Embryonic facial prominence (tissue), 1 donor: ENCODE results near the gene GLIPR2.
"Not testable (repeated sequence)": the region's sequence is repeated elsewhere in the genome, so short reads cannot be mapped to it uniquely, and the experiment has no call there.

Experiments
- DNase-seq: peaks from one replicate; pipeline ENCODE4 v3.0.0-alpha.2; 2016; ENCODE audit errors: extremely low spot score

The GLIPR2 gene

DNA sequence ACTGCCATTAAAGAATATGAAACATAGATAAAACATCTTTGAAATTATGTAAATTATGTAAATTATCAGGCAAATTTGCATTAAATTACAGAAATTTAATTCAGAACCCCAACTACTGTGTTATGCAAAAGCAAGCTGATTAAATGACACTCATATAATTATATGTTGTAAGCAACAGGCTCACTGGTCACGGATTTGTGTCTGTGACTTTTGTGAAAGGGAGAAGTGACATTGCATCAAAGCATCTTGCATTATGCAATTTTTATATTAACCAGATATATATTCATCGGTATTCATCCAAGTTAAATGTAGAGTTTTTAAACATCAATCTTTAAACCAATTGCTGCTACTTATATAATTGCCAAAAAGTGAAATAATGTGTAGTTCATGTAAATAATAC, 13.0 kb upstream of the GLIPR2 start:
- no peak for DNase-seq

DNA sequence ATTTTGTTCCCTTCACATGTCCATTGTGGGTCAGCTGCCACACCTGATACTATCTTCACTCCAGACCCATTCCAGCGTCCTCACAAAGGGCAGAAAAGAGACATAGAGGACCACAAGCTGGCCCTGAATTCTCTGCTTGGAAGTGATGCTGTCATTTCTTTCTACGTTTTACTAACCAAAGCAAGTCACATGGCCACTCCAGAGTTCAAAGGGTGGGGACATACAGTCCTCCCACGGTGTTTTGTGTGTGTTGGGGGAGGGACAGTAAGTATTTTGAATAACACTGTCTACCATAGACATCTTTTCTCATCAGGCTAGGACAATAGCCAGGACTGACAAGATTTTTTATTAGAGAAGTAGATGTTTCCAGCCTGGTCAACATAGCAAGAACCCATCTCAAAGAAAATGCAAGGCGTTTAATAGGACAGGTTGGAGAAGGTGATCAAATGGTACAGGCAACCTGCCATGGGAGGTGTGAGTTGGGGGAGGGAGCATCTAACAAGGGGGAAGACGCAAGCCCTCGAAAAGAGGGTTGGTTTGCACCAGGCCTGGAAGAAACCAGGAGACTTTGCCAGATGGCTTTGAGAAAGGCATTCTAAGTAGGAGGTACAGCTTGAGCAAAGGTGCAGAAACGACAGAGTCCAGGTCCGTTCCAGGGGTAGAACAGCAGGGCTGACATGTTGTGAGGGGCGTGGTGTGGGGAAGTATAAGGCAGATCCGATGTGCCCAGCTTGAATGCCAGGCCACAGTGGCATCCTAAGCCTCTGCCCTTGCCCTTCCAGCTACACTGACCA, 11.3 kb upstream of the GLIPR2 start:
- no peak for DNase-seq

DNA sequence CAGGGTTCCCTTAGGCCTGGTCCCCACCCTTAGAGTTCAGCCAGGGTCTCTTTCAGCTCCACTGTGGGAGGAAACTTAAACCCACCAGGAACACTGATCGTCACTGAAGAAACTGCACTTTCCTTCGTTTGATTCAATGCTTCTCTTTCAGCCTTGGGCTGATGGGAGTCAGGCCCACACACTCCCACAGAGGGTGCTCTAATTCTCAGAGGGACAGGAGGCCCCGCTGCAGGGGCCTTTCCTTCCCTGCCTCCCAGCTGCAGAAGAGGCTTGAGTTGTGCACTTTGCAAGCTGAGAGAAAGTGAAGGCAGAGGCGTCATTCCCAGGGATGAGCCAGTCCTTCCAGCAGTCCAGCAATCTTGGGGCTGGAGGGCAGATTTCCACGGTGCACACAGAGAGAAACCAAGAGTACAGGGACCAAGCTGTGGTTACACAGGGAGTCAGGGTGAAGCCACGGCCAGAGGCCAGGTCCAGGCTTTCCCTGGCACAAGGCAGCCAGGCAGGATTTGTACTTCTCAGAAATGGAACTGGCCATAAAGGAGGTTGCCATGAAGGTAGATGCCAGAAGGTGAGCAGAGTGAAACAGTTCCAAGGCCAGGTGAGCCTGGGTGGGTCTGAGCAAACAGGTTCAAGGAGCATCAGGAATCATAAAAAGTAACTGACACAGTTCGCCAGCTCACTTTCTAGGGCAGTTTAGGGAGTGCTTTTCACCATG, 10.4 kb upstream of the GLIPR2 start:
- no peak for DNase-seq

DNA sequence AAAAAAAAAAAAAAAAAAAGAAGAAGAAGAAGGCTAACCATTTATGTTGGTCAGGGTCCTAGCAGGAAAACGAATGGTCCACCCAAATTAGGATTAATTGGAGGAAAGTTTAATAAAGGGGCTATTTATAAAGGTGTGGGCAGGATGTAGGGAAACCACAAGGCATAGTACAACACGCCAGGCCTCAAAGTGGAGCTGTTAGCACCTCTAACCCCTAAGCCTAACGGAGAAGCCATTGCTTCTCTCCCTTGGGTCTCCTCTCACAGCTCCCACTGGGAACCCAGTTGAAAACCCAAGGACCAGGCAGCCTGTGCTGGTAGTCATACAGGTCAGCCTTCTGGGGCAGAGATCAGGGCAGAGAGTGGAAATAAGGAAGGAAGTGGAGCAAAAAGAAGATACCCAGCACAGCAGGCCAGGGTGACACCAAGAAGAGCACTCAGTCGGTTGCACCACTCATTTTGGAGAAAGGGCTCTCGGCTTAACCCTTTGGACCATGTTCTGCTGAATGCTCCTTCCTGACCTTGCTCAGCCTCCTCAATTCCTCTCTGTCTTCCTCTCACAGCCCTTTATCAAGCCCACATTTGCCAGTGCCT, 8.8 kb upstream of the GLIPR2 start:
- no peak for DNase-seq

DNA sequence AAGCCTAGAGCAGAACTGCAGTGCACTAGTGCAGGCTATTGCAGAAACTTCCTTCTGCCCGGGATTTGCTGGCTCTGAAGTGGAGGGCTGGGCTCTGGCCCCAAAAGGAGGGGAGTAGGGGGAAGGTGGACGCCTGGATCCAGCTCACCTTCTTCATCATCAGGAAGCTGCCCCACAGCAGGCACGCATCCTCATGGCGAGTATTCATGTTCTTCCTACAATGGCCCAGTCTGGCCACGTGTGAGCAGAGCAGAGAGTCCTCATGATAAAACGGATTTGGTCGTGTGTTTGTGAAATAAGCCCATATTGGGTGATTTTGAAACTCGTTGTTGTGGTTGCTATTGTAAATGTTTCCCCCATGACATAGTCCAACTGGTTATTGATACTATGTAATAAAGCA, 8.2 kb upstream of the GLIPR2 start:
- DNase-seq, result no peak

DNA sequence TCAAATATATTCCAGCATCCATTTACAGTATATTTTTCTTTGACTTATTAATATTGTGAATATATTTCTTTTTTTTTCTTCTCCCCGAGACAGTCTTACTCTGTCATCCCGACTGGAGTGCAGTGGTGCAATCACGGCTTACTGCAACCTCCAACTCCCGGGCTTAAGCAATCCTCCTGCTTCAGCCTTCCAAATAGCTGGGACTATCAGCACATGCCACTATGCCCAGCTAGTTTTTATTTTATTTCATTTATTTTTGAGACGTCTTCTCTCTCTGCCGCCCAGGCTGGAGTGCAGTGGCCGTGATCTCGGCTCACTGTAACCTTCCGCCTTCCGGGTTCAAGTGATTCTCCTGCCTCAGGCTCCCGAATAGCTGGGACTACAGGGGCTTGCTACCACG, 7.4 kb upstream of the GLIPR2 start:
- no peak for DNase-seq

DNA sequence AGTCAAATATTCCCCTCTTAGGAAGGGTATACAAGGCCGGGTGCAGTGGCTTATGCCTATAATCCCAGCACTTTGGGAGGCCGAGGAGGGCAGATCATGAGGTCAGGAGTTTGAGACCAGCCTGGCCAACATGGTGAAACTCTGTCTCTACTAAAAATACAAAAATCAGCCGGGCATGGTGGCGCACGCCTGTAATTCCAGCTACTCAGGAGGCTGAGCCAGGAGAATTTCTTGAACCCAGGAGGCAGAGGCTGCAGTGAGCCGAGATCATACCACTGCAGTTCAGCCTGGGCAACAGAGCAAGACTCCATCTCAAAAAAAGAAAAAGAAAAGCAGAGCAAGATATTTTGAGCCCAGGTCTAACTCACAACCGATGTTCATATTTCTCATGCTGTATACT, 4.9 kb upstream of the GLIPR2 start:
- not testable (repeated sequence) for DNase-seq

DNA sequence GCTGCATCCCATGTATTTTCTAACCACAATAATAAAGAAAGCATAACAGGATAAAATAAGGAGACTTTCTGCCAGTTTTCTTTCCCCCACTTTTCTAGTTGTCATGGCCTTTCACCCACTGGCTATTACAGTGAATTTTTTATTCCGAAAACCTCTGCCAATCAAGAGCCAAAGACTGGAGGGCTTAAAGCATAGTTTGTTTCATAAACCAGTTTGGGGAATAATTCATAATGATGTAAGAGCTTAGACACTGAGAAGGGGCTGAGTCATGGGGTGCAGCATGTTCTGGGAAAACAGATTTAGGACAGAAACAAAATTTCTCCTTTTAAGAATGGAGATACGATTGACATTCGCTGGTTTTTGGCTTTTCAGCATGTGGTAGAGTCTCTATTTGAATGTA, 4.4 kb upstream of the GLIPR2 start:
- DNase-seq, result no peak

DNA sequence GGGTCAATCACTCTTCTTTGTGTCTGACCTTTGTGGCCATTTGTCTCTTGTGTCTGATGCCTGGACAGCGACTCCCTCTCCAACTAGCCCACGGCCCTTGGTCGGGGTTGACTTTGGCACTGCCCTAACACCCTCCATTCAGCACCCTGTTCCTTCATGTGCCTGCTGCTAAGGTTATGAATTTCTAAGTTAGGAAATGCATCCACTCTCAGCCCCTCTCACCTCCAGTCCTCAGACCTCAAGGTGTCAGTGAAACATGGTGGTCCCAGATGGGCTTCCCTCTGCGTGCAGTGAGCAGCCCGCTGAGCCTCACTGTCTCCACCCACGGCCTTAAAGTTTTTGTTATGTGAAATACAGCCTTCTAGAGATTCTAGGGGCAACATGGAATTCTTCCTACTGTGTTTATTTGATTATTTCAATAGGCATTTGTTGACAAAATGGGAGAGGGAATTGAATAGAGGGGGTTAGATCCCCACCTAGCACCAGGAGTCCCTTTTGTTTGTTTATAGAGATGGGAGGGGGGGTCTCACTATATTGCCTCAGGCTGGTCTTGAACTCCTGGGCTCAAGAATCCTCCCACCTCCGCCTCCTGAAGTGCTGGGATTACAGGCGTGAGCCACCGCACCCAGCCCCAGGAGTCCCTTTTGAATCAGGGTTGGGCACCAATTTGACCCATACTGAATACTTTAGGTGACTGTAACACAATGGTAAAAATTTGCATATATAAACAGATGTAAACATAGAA, 1.6 kb upstream of the GLIPR2 start:
- DNase-seq, result no peak

DNA sequence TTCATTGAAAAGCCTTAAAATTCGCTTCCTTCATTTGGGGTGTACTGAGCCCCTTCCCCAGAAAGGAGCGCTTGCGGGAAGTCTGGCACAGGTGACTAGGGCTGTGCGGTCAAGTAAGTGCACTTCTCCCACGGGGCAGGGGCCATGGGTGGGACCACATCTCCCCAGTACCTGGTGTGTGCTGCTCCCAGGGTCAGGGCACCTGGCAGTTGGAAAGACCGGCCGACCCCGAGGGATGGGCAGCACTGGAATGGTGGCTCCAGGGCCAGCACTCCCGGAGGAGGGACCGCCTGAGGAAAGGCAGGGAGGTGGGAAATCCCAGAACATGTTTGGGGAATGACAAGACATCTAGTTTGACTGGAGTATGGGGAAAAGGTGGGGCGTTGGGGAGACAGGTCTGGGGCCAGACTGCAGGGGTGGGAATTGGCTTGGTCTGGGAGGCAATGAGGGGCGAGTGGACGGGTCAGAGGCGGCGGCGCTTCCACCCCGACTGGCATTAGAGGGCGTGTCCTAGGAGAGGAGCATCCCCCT, 727 bp upstream of the GLIPR2 start:
- no peak for DNase-seq

DNA sequence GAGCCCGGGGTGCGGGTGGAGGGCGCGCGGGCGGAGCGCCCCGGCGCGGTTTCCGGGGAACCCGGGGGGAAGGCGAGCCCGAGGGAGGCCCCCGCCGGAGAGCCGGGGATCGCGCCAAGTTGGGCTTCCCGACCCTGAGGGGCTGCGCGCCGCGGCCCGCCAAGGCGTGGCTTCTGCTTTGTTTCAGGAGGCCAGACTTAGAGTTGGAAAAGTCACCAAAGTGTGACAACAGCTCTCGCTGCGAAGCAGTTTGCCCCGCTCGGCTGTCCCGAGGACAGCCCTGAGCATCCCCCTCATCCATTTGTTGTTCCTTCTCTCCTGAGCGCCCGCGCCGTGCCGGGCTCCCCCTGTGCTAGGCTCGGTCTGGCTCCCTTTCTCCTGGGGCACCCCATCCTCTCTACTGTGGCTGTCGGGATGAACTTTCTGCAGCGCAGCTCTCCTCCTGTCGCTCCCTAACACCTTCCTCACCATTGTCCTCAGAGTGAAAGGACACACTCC, 410 bp downstream of the GLIPR2 start:
- no peak for DNase-seq

DNA sequence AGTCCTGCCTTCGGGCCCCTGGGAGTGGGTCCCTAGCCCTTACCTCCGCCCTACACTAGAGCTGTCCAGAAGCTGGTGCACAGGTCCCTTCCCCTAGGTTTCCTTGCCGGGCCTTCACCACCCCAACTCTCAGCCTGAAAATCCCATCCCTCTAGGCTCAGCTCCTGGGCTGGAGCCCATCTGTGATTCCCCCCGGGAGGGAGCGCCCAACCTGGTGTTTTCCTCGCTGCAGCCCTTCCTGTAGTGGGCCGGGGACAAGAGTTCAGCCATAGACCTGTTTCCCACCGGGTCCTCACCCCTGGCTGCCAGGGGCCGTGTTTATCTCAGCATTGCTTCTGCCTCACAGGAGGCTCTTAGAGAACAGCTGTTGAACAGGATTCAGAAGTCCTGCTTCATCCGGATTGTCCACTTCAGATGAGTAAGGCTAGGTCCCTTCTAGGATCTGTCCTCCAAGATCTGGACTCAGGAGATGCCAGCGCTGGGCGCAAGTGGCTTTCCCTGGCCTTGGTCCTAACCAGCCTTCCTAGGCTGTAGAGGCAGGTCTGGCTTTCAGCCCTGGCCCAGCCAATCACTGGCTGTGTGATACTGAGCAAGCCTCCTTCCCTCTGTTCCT, 965 bp downstream of the GLIPR2 start:
- no peak for DNase-seq

DNA sequence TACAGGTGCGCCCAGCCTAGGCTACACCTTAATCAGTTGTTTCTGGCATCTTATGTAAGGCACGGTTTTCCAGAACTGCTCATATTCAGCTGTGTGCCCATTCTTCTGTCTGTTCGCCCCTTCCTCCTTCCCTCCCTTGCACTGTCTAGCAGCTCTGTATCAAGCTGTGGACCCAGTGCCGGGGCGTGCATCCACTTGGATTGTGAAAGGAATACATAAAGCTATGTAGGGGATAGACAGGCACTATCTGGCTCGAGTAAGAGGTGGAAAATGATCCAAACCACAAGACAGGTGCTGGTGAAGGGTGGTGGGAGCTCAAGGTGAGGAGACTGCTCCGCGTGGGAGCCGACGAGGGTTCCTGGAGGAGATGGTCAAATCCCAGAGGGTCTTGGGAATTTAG, 2.0 kb downstream of the GLIPR2 start:
- no peak for DNase-seq

DNA sequence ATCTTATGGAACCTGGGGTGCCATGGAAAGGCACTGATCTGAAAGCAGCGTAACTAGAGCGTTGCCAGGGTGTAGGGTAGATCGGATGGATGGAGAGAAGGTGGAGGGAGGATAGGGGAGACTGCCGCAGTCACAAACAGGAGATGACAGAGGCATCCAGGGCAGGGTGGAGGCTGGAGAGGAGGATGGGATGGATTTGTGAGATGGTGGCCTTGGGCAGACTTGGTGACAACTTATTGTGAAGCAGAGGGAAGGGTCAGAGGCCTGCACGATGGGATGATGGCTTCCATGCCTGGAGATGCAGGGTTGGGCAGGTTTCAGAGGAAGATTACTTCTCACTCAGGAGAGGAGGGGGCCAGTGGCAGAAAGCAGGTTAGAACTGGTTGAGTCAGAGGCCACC, 2.4 kb downstream of the GLIPR2 start:
- no peak for DNase-seq

DNA sequence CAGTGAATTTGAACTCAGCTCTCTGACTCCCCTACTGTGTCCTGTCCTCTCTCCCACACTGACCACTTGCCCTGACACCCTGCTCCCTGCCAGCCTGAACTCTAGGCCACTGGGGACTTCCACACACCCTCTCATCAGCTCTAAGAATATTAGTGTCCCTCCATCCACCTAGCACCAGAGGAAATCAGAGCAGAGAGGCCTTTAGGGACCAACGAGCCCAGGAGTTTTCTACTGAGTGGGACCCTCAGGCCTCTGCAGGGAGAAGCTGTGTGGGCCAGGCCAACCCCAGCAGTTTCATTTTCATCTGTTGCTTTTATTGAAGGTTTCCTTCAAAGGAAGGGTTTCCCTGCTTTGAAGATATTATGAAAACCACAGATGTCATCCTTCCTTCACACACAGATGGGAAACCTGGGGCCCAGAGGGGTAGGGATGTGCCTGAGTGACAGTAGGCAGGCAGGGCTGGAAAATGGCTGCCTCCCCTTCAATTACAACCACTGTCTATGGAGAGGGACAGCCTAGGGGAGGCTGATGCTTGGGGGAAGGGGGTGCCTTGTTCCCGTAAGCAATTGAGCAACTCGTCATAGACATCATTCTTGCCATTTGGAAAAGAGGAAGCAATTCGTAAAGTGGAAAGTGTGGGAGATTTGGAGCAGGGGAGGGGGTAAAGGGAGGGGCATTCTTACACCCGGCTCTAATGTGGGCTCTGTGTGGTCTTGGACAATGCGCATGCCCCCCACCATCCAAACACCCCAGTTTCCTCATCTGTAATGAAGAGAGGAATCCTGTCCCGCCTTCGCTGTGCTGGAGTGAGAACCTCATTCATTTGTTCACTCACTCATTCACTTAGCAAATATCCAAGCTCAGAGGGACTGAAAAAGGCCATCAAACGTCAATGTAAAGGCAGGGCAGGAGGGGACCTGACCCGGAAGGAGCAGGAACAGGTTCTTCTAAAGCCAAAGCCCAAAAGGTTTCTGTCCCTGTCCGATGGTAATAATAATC, 3.9 kb downstream of the GLIPR2 start:
- DNase-seq, result no peak

DNA sequence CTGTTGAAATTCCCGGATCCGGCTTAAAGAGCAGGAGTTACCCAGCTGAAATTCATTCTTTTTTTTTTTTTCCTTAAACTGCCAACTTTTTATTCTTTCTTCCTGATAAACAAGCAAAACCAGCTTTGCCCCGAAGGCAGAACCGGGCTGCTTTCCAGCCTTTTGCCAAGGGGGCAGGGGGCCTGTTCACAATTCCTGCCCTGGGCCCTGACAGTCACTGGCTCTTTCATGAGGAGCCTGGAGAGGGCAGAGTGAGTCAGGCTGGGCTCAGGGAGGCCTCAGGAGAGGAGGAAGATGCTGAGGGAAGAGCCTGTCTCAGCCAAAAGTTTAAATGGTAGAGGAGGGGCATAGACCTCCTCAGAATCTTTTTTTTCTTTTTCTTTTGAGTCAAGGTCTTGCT, 4.8 kb downstream of the GLIPR2 start:
- no peak for DNase-seq

DNA sequence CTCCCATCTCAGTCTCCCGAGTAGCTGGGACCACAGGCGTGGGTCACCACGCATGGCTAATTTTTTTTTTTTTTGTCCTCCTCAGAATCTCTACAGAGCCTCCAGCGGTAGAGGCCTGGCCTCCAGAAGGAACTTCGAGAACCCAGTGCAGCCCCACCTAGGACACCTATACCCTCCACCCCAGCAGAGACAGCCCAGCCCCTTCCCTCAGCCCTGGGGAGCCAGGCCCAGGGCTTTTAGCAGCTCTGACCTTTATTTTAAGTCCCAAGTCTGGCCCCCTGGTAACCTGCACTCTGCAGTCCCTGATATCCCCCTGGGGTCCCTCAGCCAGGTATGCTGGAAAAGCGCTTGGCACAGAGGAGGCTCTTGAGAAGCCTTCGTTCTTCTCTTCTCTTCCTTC, 5.2 kb downstream of the GLIPR2 start:
- no peak for DNase-seq

DNA sequence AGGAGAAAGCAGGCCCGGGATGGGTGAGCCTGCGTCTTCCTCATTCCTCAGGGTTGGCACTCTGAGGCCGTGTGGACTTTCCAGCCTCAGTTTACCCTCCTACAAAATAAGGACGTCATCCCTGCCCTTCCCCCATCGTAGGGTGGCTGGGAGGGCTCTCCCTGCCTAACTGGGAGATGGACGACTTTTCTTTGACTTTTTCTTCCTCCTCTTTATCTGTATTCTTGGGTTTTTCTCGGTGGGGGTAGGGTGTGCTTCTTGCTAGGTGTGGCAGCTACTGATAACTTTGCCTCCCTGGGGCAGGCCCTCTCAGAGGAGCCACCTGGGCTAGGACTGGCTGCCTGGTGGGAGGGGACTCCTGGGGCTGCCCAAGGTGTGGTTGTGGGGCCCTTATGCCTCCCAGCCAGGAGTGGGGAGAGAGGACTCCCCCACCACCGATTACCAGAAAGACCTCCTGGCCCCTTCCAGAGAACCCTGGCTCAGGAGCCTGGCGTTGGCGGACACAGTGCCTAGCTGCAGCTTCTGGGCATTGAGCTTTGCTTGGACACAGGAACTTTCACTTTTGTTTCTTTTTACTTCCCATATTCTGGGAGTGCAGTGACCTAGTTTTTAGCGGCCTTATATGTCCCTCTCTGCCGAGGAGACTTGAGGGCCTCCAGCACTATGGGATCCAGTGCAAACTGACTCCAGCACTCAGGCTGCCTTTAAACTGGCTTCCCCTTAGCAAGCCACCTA, 6.1 kb downstream of the GLIPR2 start:
- no peak for DNase-seq

DNA sequence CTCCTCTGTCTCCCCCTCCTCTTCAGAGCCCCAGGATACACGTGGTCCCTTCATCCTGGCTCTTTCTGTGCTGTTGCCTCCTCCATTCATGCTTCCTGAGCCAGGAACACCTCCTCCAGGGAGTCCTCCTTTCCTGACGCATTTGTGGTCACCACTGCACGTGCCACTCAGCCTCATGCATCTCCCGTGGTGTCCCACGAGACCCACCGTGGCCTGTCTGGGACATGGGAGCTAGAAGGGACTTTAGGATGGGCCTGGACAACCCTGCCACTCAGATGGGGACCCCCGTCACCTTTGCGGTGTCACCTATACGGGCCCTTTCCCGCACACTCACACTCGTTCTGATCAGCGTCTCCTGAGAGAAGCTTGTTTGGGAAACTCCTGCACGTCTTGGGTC, 6.7 kb downstream of the GLIPR2 start:
- DNase-seq, result no peak
